Stimulated activated CD4-positive, alpha-beta T cell treated with anti-CD3 and anti-CD28 coated beads, Interleukin-2, amount 100 ng/mL, for 48 hours (primary cell): ENCODE data around the gene KCNK2.

Source experiments
- DNase-seq, 2 donors: peaks; one replicate each; pipeline ENCODE4 v3.0.0-alpha.2; 2020

The KCNK2 gene

GRCh38 chr1:215101511-215101910 lies 19.0 kb downstream of the KCNK2 start:
- DNase-seq: no peak

GRCh38 chr1:215104283-215104682 lies 21.7 kb downstream of the KCNK2 start:
- DNase-seq: no peak

DNA sequence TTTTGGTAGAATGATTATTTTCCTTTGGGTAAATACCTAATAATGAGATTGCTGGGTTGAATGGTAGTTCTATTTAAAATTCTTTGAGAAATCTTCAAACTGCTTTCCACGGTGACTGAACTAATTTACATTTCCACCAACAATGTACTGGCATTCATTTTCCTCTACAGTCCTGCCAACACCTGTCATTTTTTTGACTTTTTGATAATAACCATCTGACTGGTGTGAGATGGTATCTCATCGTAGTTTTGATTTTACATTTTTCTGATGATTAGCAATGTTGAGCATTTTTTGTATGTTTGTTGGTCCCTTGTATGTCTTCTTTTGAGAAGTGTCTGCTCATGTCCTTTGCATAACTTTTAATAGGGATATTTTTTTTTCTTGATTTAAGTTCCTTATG lies 23.5 kb downstream of the KCNK2 start:
- DNase-seq: no peak

GRCh38 chr1:215109171-215109570 lies 26.6 kb downstream of the KCNK2 start:
- DNase-seq: no peak

DNA sequence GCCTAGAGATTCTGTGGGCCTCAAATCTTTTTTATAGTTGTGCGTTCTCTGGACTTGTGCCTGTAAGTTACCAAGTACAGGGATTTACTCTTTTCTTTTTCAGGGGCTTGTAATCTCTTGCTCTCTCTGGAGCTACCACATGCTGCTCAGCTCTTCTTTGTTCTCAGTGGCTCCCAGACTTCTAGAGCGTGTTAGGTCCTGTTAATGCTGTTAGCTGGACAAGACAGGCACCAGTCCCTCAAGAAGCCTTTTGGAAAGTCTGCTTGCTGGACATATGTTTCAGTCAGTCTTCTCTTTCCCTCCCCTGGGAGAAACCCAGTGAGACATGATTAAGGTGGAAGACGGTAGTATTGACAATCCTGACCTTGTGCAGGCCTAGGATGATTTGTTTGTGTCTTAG lies 29.4 kb downstream of the KCNK2 start:
- no peak for DNase-seq

DNA sequence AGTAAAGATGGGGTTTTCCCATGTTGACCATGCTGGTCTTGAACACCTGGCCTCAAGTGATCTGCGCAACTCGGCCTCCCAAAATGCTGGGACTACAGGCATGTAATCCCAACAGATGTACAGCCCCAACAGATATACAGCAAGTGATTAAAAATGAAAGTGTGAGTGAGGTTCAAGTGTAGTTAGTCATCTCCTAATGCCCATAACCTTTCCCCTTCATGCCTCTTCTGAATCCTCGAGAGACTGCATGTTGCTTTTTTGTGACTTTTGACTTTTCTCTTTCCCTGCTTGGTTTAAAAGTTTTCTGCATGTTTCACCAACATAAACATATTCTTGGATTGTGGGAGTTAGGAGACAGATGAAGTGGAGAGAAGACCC lies 31.2 kb downstream of the KCNK2 start:
- no peak for DNase-seq

DNA sequence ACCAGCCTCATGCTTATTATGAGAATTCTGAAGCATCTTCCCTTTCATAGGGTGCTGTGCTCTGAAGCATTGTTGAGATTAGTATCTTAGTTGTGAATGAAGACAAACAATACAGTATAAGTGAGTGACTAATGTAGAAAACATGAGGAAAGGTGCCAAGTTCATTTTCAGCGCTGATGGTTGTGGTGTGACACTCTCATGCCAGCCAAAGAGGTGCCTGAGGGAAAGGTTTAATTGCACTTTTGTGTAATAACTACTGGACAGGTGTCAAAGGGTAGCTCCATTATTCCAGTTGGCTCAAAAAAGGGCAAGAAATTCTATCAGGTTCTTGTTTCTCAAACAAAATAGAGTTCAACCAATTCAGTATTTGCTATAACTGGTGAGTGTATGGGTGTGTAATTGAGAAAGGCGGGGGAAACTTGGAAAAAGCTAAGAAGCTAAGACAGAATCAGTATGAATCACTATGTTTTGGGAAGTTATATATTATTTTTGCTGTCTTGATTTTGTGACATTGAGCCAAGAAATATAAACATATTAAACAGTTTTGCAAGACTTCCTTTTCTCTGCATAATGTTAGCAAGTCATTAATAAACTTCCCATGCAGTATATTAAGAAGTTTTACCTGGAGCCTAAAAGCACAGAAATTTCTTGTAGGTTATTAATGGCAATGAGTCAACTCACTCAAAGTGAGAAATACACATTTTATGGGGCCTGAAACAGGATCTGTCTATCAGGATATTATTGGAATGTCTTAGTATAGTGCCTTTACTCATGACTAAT lies 31.8 kb downstream of the KCNK2 start:
- no peak for DNase-seq

DNA sequence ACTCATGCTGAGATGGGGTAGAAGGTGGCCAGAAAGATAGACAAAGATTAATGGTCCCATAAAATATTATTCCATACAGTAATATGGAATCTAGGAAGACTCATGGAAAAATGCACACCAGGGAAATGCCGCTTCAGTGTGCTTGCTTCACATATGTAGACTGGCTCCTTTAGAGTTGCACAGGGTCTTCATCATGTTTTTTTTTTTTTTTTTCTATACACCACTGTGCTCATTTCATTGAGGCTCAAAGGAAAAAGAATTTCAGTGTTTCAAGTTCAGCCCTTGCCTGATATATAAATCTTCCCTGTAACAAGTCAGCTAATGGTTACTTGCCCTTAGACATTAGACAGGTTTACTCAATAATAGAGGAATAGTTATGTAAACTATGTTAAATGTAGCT lies 33.2 kb downstream of the KCNK2 start:
- no peak for DNase-seq

GRCh38 chr1:215118081-215118480 lies 35.5 kb downstream of the KCNK2 start:
- DNase-seq: no peak

GRCh38 chr1:215119056-215119455 lies 36.5 kb downstream of the KCNK2 start:
- no peak for DNase-seq

DNA sequence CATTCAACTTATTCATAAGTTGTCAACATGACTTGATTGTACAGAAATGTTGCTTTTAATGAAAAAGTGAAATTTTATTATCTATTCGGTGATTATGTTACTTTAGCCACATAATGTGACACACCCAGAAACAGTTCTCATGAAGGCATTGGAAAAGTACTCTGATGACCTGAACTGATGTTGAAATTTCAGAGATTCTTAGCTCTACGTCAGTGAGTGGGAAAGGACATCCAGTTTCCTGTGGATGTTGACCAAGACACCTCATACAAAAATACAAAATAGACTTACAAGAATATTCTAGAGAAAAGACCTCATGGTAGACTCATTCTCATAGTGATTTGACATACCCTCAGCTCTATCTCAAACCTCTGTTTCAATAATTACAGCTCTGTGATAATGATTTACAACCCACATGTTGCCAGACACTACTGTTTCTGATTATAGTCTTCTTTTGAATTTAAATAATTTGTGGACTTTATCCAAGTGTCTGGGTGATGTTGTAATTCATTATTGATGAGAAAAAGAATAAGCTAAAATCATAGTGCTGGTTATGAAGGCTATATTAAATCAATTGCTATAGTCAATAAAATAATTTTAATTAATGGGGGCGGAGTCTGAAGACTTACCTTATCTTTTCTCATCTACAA lies 37.3 kb downstream of the KCNK2 start:
- DNase-seq: no peak

DNA sequence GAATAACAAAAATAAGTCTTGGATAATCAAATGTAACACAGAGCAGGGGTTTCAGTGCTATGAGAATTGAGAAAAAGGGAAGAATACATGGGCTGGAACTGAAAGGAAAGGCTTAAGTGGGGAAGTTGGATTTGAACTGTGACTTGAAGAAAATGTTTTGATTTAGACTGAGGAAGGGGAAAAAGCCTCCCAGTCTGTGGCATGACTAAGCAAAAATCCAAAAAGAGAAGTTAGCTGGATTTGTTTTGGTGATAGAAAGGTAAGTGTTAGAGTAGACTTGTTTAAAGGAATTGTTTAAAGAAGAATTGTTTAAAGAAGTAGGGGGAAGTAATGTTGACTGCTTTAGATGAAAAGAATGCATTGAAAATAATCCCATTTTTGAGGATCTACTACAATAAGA lies 46.0 kb downstream of the KCNK2 start:
- DNase-seq: no peak

- no peak for DNase-seq
Measured at GRCh38 chr1:215131291-215131690, 48.8 kb downstream of the KCNK2 start.

GRCh38 chr1:215132156-215132555 lies 49.6 kb downstream of the KCNK2 start:
- DNase-seq: no peak

- no peak for DNase-seq
Measured at GRCh38 chr1:215133532-215133931, 51.0 kb downstream of the KCNK2 start.

- no peak for DNase-seq
Measured at GRCh38 chr1:215137985-215138384, 55.4 kb downstream of the KCNK2 start.

- no peak for DNase-seq
Measured at GRCh38 chr1:215140135-215140534, 57.6 kb downstream of the KCNK2 start.

- no peak for DNase-seq
Measured at GRCh38 chr1:215141460-215141859, 58.9 kb downstream of the KCNK2 start.

- no peak for DNase-seq
Measured at GRCh38 chr1:215143497-215143896, 61.0 kb downstream of the KCNK2 start.

DNA sequence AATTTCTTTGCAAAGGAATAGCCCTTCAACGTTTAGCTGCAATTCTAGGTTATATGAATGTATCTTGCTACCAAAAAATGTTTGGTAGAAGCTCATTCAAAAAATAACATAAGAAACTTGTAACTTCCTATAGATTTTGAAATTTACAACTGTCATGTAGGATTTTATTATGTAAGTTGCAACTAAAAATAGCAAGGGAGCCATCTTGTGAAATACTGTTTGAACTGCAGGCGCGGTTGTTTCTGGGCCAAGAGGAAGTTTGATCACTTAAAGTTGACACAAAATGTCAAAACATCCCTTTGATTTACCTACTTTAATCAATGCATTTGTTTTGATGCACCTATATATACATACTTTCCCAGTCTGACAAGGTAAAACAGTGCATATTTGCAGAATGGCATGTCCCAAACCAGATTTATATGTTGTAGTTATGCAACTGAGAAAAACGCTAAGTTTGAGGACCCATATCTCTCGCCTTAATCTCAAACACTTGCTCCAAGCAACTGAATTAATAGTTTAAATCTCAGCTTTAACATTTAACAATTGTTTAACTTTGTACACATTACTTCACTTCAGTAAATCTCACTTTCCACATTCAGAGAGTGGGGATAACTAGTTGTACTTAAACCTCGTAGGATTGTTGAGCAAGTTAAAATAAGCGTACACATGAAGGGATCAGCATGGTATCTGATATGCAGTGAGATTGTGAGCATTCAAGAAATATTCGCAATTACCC lies 63.9 kb downstream of the KCNK2 start:
- no peak for DNase-seq

GRCh38 chr1:215147024-215147423 lies 64.5 kb downstream of the KCNK2 start:
- no peak for DNase-seq

DNA sequence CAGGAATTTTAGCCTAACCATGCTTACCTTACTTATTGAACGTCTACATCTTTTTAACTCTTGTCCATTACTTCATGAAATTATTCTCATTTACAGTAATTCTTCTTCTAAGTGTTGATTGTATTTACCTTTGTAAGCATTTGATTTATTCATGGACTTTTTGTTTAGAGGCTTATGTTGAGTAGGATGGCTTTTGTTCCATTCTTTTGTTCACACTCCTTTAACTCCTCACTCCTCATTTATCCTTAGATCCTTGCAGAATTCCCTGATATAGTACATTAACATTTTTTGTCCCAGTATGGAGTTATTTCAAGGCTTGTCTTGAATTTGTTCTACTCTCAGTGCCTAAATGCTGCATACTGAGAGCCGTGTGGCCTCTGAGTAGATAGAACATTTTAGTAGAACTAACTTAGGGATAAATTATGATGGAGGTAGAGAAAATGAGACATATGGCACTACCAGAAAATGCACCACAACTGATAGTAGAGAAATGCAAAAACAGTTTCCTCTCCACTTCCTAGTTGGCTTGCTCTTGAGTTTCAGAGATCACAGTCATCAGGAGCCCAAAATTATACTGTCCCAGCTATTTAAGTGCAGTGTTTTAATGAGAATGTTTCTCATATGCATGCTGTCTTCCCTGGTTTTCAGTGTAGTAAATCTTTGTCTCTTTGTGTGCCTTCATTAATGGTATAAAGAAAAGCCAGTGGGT lies 69.5 kb downstream of the KCNK2 start:
- no peak for DNase-seq

GRCh38 chr1:215156232-215156631 lies 73.7 kb downstream of the KCNK2 start:
- DNase-seq: no peak
